GM04503 (cell line): ENCODE data around the gene ADGRV1.

Experiments used
- DNase-seq: peaks from one replicate; pipeline ENCODE4 v3.0.0-alpha.2; 2012; ENCODE audit warnings: low read depth

The ADGRV1 gene

DNA sequence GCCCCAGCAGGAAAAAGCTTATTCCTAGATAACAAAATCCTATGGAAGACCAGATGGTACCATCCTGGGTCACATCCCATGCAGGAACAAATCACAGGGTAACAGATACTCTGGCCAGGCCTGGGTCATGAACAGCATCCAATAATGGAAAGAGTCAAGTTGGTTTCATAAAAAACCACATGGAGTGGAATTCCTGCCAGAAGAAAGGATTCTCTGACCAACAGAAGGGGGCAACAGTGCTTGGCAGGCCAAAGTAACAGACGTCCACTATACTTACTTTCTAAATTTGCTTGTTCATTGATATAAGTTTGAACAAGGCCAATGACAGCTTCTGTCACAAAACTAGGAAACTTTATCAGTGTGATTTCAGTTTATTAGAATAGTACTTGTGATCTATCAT is 551.0 kb downstream of the ADGRV1 start:
- DNase-seq: no peak

DNA sequence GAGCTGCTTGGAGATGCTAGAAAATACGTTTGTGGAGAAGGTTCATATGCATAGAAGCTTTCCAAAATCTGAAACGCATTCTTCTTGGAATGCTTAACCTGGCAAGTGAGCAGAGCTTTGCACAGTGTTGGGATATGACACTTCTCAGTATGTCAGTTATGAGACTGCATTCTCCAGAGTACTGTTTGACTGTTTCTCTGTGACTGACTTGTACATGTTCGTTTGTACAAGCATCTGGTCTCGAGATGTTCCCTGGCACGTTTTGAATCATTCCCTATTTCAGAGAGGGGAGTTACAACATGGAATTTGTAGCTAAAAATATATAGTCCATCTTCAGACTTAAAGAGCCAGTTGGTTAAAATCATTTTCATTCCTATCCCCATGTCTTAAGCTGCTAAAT is 552.1 kb downstream of the ADGRV1 start:
- DNase-seq: peak; percentile 48

- DNase-seq: no peak
Measured at GRCh38 chr5:91111473-91112238, 553.1 kb downstream of the ADGRV1 start.

DNA sequence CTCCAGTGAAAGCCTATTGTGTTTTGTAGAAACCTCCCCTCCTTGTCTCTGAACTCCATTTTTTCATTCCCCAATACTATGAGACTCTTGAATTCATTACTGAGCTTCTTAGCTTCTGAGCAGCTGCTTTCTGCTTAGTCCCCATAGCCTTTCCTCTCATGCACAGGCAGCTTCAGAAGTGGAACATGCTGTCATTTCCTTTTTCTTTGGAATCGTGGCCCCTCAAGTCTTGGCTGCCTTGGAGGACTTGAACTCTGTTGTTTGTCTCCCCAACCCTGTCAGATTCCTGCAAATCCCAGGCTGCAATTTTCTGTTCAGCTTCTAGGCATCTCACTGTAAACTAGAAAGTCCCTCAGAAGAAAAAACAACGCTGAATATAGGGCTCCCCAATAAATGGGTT is 556.1 kb downstream of the ADGRV1 start:
- no peak for DNase-seq

DNA sequence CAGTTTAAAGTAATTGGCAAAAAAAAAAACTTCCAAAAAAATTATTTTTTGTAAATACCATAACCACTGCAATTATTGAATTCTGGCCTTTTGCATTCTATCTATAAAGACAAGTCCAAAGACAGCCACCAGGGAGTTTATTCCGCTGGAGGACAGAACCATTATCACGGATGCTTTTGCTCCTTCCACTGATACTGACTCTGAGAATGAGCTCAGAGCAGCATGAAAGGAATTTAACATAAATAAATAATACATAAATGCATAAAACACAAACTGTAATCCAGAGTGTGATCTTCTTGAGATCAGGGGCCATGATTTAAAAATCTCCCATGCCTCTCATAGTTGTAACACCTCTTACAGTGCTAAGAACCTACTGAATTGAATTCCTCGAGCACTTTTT is 559.8 kb downstream of the ADGRV1 start:
- DNase-seq: no peak

- peak; percentile 31 for DNase-seq
Measured at GRCh38 chr5:91118796-91119195, 560.2 kb downstream of the ADGRV1 start.

DNA sequence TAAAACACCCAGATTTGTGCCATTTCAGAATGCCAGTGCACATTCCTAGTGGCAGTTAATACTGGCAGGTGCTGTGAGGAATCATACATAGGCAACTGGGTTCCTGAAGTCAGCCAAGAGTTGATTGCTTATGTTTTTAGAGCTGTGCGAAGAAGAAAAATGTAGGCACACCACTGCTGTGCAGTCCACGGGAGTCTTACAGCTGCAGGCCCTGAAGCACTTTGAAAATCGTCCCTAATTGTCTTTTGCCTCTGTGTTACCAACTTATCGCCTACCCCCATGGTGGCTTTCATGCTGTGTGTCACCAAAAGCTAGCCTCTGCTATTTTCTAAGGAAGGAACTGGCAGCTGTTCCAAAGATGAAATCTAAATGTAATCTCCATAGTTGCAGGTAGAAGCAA is 560.6 kb downstream of the ADGRV1 start:
- no peak for DNase-seq

- DNase-seq: no peak
Measured at GRCh38 chr5:91119981-91120850, 561.6 kb downstream of the ADGRV1 start.

DNA sequence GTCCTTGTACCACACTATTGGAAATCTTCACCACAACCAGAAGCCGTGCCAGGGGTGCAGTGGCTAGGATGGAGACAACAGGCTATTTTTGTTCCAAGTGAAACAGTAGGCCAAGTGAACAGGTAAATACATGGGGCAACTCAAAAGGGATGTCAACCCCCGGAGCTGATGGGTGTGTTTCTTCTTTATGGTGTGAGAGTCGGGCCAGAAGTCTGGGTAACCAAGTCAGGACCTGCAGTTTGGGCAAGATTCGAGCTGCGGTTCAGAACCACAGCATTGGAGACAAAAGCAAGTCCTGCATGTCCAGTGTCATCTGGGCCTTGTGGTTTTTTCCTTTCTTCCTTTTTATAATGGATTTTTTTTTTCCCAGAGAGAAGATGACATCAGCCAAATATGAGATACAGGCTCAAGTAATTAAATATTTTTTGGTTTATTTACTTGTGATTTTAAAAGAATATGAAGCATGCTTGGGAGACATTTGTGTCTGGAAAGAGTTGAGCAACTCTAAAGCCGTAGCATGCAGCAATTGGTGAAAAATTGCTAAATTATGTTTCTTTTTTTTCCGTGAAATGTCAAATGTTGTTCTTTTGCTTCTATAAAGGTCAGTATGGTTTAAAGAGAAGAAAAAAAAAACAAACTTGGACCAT is 562.9 kb downstream of the ADGRV1 start:
- DNase-seq: no peak

DNA sequence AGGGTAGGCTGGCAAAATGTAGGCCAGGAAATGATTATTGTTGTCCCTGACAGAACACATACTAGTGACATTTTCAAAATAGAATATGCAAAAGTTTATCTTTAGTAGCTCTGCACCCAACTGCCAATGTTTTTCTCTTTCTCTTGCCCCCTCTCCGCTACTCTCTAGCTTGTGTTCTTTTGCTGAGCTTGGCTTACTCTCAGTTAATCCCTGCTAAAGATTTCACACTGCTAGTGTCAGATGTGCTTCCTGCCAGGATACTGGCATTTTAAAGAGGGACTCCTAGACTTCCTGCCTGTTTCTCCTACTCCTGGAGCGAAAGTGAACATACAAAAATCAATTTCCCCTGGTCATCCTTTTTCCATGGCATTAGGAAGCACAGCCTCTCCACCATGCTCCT is 564.1 kb downstream of the ADGRV1 start:
- no peak for DNase-seq

DNA sequence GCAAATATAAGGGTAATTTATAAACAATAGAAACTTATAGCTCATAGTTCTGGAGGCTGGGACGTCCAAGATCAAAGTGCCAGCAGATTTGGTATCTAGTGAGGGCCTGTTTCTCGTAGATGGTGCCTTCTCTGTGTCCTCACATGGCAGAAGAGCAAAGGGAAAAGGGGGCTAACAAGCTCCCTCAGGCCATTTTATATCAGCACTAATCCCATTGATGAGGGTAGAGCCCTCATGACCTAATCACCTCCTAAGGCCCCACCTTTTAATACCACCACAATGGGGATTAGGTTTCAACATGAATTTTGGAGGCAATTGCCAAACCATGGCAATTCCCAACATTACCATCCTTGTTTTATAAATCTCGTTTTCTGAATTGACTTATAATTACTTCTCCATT is 564.7 kb downstream of the ADGRV1 start:
- no peak for DNase-seq

DNA sequence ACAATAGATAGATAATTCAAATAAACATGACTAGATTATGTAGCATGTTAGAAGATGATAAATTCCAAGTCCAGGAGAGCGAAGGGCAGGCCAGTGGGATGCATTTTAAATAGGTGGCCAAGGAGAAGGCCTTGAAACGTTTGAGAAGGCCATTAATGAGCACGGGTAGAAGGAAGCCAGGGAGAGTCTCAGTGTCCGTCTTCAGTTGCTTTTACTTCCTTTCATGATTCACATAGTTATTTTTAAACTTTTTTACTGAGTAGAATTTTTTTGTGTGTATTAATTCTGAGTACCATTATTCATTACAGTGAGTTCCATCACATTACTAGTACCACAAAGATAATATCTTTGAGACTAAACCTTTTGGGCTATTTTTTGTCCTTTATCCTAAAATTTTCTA is 565.3 kb downstream of the ADGRV1 start:
- no peak for DNase-seq

DNA sequence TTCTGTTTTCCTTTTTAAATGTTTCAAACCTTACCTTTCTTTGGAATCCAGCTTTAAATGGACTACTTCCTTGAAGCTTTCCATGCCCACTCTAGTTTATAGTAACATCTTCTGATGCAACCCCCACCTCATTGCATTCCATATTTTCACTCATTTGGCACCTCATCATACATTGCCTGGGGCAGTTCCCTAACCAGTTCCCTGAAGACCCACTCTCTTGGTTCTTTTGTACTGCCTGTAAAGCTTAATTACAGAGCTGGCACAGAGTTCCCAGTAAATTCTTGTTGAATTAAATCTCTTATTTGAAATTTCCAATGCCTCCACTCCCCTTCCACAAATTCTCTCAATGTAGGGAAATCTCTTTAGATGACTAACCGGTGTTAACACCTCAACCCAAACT is 567.3 kb downstream of the ADGRV1 start:
- no peak for DNase-seq

GRCh38 chr5:91126448-91126847 is 567.9 kb downstream of the ADGRV1 start:
- DNase-seq: peak; percentile 71

GRCh38 chr5:91126888-91127287 is 568.3 kb downstream of the ADGRV1 start:
- no peak for DNase-seq

- DNase-seq: no peak
Measured at GRCh38 chr5:91127456-91128081, 569.0 kb downstream of the ADGRV1 start.

- no peak for DNase-seq
Measured at GRCh38 chr5:91128604-91129003, 570.0 kb downstream of the ADGRV1 start.

DNA sequence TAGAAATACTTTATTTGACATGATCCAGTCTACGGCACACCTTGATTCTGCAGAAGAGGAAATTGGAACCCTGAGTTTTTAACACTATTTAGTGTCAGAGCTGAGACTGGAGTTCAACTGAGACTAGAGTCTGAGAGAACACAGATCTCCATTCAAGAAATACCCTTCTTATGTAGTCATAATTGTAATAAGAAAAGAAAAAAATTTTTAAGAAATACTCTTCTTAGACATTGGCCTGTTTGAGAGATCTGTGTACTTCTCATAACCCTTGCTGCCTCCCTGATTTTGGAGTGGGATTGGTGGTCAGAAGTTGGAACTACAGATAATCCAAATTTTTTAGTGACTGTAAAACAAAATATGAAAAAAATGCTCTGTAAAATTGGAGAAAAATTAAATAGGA is 571.2 kb downstream of the ADGRV1 start:
- no peak for DNase-seq

- no peak for DNase-seq
Measured at GRCh38 chr5:91130759-91131158, 572.2 kb downstream of the ADGRV1 start.

- DNase-seq: no peak
Measured at GRCh38 chr5:91132550-91132949, 574.0 kb downstream of the ADGRV1 start.

GRCh38 chr5:91133183-91133582 is 574.6 kb downstream of the ADGRV1 start:
- DNase-seq: no peak

GRCh38 chr5:91135475-91136248 is 577.1 kb downstream of the ADGRV1 start:
- no peak for DNase-seq
